ENCODE data around the gene KCNQ1. TPM values are rescaled to one million over a fixed set of nuclear protein-coding genes. Genes with fewer than 3 reads are reported as not detected.

The KCNQ1 gene
- total and polyA plus RNA-seq, 9 of the 15 experiments (the other 6 are each of a cell fraction or from before 2014, with no cell fraction given) = 0.44 TPM; not detected in 8

DNA sequence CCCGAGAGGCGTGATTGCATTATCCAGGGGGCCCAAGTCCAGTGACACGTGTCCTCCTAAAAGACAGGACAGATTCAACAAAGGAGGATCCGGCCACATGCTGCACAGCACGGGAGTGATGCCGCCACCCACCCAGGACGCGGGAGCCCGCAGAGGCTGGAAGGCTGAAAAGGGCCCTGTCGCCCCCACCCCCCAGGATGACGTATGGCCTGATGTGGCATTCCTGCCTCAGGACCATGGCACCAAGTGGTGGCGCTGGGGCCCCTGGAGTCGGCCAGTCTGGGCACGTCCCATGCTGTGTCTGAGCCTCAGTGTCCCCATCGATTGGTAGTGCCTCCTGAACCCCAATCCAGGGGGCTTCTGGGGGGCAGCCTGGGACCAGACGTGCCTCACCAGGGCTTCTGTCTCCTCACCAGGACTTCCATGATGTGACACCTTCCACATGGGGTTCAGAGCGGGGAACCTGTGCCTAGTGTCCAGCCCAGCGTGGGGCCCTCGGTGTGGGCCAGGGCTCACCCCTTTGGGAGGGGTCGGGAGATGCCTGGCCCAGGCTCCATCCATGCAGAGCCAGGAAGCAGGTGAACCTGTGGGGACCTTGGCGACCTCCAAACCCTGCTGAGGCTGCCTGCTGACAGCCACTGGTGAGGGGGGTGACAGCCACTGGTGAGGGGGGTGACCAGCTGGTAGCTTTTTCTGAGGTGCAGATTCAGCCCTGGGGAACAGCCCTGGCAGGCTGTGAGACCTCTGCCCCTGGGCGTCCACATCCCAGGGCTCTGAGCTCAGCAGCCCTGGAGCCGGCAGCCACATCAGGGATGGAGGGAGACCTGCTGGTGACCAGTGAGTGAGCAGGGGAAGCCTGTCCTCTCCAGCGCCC lies 75.3 kb downstream of the KCNQ1 start:
- no peaks in the 10 kb centered on the region for H3K79me2 ChIP-seq (ENCODE audit: control insufficient read depth, insufficient read depth, low read length)
- H3K4me3 ChIP-seq = no peak overlapping the region
- TF ChIP-seq ILK (tag; IDR thresholded peaks at IDR 0.05; ENCODE audit: borderline replicate concordance, low read depth) (no peak), MAZ (CRISPR knock-in tag; conservative IDR thresholded peaks at IDR 0.05 in 1 of 2, IDR thresholded peaks at IDR 0.05 in 1 of 2) (no peak), ZNF133 (CRISPR knock-in tag; IDR thresholded peaks at IDR 0.05) (no peak), RBM17 (IDR thresholded peaks at IDR 0.05; ENCODE audit: borderline replicate concordance, low read depth, low read length) (no peak), ARHGAP35 (IDR thresholded peaks at IDR 0.05; ENCODE audit: partially characterized antibody) (no peak), CEBPB (tag; IDR thresholded peaks at IDR 0.05) (no peak), ILF3 (IDR thresholded peaks at IDR 0.05; ENCODE audit: borderline replicate concordance) (no peak), SMAD2 (IDR thresholded peaks at IDR 0.05; ENCODE audit: low read depth, low read length) (no peak), FOXK2 (conservative IDR thresholded peaks at IDR 0.05 in 1 of 2, IDR thresholded peaks at IDR 0.05 in 1 of 2; ENCODE audit: low read depth in 2 of 2) (no peak)
- TF ChIP-seq, protein P1, sequence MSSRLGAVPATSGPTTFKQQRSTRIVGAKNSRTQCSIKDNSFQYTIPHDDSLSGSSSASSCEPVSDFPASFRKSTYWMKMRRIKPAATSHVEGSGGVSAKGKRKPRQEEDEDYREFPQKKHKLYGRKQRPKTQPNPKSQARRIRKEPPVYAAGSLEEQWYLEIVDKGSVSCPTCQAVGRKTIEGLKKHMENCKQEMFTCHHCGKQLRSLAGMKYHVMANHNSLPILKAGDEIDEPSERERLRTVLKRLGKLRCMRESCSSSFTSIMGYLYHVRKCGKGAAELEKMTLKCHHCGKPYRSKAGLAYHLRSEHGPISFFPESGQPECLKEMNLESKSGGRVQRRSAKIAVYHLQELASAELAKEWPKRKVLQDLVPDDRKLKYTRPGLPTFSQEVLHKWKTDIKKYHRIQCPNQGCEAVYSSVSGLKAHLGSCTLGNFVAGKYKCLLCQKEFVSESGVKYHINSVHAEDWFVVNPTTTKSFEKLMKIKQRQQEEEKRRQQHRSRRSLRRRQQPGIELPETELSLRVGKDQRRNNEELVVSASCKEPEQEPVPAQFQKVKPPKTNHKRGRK (tag; IDR thresholded peaks at IDR 0.05) = no peak
- WGBS (ENCODE audit: insufficient coverage, low coverage, missing lambda C conversion rate) = 1% methylated on average over 18 of the region's 24 CpGs
- ChIA-PET POLR2A (interaction anchor here (0.6 kb wide), 1 partner anchor 589 kb away, joined by 3 read pairs; no protein-coding TSS in a partner anchor), CTCF (ENCODE audit: low intra/inter-chr PET ratio) (no interaction called here)
- no peak overlapping the region; a peak in 1 of 4 replicates for H3K9ac ChIP-seq (ENCODE audit: insufficient read depth in 1 of 2, low read depth in 2 of 2, low read length in 2 of 2)
- BruUV-seq (replicated peaks) = no TSS peak
- H3K9me3 ChIP-seq (replicated peaks; ENCODE audit: control insufficient read depth, insufficient read depth, low read depth, low read length) = no peaks in the 10 kb centered on the region
- no peaks in the 10 kb centered on the region for H3K36me3 ChIP-seq (ENCODE audit: control insufficient read depth, insufficient read depth, low read length)
- H3K4me1 ChIP-seq (replicated peaks in 1 of 2; ENCODE audit: control insufficient read depth in 2 of 2, insufficient read depth in 2 of 2, low read length in 2 of 2) = peaks cover 0 to 36% of the 10 kb centered on the region in 2 experiments; a peak in 2 of 5 replicates
- H3K27ac ChIP-seq (ENCODE audit: extremely low read depth, low read depth, low read length) = no peak overlapping the region
- H3K27me3 ChIP-seq (ENCODE audit: control insufficient read depth in 2 of 2, insufficient read depth in 2 of 2, low read length in 2 of 2) = peaks cover 40 to 93% of the 10 kb centered on the region in 2 experiments; a peak in 4 of 5 replicates
- H4K20me1 ChIP-seq (replicated peaks; ENCODE audit: control insufficient read depth, insufficient read depth, low read length) = peaks cover 7% of the 10 kb centered on the region
- FAIRE-seq (no peak), ATAC-seq (no peak), DNase-seq (ENCODE audit: extremely low read depth in 1 of 4, low spot score in 3 of 4) (no peak)
- H2AFZ ChIP-seq (ENCODE audit: low read depth, low read length) = no peak overlapping the region
- no peaks in the 10 kb centered on the region for H3K9me1 ChIP-seq (ENCODE audit: control insufficient read depth, insufficient read depth, low read length)
- H3K4me2 ChIP-seq (ENCODE audit: insufficient read depth, low read length) = no peak overlapping the region
- intact Hi-C loops (cut with micrococcal nuclease) = no loop called here
- in situ Hi-C loops (cut with MboI) = loop anchor here (10.0 kb wide), 1 partner anchor 315 kb away; no protein-coding TSS in a partner anchor
